GM12801 (cell line): ENCODE data around the gene GNGT1.

Source experiments
- CTCF ChIP-seq: IDR thresholded peaks from one replicate; pipeline ENCODE4 v1.5.1; 2011; ENCODE audit warnings: control low read depth; ENCODE audit not compliant: insufficient read length; ENCODE audit errors: extremely low read depth

The GNGT1 gene

GRCh38 chr7:93877742-93878141 lies 28.6 kb upstream of the GNGT1 start:
- no peak for TF ChIP-seq CTCF

- no peak for TF ChIP-seq CTCF
These were observed 27.0 kb upstream of the GNGT1 start for GRCh38 chr7:93879356-93879755.

GRCh38 chr7:93882468-93882867 lies 23.9 kb upstream of the GNGT1 start:
- no peak for TF ChIP-seq CTCF

GRCh38 chr7:93883078-93883916 lies 23.1 kb upstream of the GNGT1 start:
- no peak for TF ChIP-seq CTCF

- TF ChIP-seq CTCF, result no peak
These were observed 22.4 kb upstream of the GNGT1 start for GRCh38 chr7:93883917-93884345.

GRCh38 chr7:93884541-93884940 lies 21.8 kb upstream of the GNGT1 start:
- no peak for TF ChIP-seq CTCF

GRCh38 chr7:93889261-93889660 lies 17.1 kb upstream of the GNGT1 start:
- no peak for TF ChIP-seq CTCF
